Panc1 (cell line): Measurements from ENCODE around the gene IGF2R.

ENCODE experiments used
- POLR2AphosphoS5 ChIP-seq: IDR thresholded peaks from 2 replicates; pipeline ENCODE4 v1.6.1; 2012; ENCODE audit warnings: mild to moderate bottlenecking, low read depth, low read length, moderate library complexity
- SIN3A ChIP-seq: IDR thresholded peaks from 2 replicates; pipeline ENCODE4 v1.6.1; 2012; ENCODE audit warnings: low read depth, mild to moderate bottlenecking, low read length, moderate library complexity, borderline replicate concordance; ENCODE audit not compliant: insufficient read depth
- TCF7L2 ChIP-seq: IDR thresholded peaks from 2 replicates; pipeline ENCODE4 v1.6.1; 2011; ENCODE audit warnings: mild to moderate bottlenecking, low read depth, low read length, inconsistent platforms
- TF ChIP-seq, protein P1 (sequence below): fragments of 450-650 bp; IDR thresholded peaks from 2 replicates; pipeline ENCODE4 v1.5.1; 2017; ENCODE audit warnings: mild to moderate bottlenecking
- TF ChIP-seq, protein P2 (sequence below), 2 experiments: IDR thresholded peaks; 2 replicates each; pipeline ENCODE4 v1.6.1; 2011 to 2012; ENCODE audit warnings: low read depth in 2 of 2, control low read depth in 1 of 2, low read length in 1 of 2, mild to moderate bottlenecking in 1 of 2, moderate library complexity in 1 of 2; ENCODE audit not compliant: insufficient read depth in 1 of 2

DNA sequence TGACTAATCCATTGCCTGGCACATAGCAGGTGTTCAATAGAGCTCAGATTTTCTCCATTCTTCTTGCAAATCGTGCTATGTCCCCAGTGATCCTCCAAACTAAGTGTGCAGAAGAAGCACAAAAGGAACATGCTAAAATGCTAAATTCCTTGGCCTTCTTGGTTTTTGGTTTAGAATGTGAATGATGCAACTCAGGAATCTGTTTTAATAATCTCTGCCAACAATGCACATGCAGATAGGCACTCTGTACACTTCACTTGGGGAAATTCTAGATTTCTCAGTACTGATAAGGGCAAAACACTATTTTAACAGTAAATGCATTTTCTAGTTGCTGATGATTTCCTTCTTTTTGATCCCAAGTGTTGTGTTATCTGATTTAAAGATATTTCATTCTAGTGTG, 188.0 kb downstream of the IGF2R start:
- TF ChIP-seq, protein P1, sequence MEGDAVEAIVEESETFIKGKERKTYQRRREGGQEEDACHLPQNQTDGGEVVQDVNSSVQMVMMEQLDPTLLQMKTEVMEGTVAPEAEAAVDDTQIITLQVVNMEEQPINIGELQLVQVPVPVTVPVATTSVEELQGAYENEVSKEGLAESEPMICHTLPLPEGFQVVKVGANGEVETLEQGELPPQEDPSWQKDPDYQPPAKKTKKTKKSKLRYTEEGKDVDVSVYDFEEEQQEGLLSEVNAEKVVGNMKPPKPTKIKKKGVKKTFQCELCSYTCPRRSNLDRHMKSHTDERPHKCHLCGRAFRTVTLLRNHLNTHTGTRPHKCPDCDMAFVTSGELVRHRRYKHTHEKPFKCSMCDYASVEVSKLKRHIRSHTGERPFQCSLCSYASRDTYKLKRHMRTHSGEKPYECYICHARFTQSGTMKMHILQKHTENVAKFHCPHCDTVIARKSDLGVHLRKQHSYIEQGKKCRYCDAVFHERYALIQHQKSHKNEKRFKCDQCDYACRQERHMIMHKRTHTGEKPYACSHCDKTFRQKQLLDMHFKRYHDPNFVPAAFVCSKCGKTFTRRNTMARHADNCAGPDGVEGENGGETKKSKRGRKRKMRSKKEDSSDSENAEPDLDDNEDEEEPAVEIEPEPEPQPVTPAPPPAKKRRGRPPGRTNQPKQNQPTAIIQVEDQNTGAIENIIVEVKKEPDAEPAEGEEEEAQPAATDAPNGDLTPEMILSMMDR = no peak
- no peak for TF ChIP-seq POLR2AphosphoS5
- TF ChIP-seq, protein P2, sequence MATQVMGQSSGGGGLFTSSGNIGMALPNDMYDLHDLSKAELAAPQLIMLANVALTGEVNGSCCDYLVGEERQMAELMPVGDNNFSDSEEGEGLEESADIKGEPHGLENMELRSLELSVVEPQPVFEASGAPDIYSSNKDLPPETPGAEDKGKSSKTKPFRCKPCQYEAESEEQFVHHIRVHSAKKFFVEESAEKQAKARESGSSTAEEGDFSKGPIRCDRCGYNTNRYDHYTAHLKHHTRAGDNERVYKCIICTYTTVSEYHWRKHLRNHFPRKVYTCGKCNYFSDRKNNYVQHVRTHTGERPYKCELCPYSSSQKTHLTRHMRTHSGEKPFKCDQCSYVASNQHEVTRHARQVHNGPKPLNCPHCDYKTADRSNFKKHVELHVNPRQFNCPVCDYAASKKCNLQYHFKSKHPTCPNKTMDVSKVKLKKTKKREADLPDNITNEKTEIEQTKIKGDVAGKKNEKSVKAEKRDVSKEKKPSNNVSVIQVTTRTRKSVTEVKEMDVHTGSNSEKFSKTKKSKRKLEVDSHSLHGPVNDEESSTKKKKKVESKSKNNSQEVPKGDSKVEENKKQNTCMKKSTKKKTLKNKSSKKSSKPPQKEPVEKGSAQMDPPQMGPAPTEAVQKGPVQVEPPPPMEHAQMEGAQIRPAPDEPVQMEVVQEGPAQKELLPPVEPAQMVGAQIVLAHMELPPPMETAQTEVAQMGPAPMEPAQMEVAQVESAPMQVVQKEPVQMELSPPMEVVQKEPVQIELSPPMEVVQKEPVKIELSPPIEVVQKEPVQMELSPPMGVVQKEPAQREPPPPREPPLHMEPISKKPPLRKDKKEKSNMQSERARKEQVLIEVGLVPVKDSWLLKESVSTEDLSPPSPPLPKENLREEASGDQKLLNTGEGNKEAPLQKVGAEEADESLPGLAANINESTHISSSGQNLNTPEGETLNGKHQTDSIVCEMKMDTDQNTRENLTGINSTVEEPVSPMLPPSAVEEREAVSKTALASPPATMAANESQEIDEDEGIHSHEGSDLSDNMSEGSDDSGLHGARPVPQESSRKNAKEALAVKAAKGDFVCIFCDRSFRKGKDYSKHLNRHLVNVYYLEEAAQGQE (IDR thresholded peaks at IDR 0.05; ENCODE audit: insufficient read depth in 1 of 2, low read depth in 2 of 2, low read length in 1 of 2) = no peak
- no peak for TF ChIP-seq SIN3A
- no peak for TF ChIP-seq TCF7L2
